Measurements from ENCODE around the gene MORN3. TPM values are rescaled to one million over a fixed set of nuclear protein-coding genes. Genes with fewer than 3 reads are reported as not detected.

The MORN3 gene
- total and polyA plus RNA-seq, 2 of the 8 experiments (the other 6 are each of a cell fraction or from before 2014, with no cell fraction given), result 0.39 to 0.93 TPM

DNA sequence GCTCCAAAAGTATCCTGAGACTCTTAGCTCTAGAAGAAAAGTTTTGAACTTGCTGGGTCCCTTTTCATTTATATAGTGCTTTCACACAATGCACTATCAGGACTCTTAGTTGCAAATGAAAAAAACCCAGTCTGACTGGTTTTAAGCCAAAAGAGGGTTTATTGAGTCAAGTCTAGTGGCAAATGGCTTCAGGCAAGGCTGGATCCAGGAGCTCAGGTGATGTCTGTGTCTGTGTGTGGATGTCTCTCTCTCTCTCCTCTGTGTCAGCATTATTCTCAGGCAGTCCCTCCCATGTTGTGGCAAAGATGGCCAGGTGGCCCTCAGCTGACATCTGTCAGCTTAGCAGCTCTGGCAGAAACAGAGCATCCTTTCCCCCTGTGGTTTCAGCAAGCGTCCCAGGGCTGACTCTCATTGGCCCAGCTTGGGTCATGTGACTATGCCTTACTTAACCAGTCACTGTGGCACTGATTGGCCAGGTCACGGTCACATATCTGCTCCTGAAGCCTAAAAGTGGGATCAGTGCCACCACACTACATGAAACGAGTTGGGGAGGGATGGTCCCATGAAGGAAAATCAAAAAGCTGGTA lies 49.3 kb upstream of the MORN3 start (continued):
- TF ChIP-seq, protein P1, sequence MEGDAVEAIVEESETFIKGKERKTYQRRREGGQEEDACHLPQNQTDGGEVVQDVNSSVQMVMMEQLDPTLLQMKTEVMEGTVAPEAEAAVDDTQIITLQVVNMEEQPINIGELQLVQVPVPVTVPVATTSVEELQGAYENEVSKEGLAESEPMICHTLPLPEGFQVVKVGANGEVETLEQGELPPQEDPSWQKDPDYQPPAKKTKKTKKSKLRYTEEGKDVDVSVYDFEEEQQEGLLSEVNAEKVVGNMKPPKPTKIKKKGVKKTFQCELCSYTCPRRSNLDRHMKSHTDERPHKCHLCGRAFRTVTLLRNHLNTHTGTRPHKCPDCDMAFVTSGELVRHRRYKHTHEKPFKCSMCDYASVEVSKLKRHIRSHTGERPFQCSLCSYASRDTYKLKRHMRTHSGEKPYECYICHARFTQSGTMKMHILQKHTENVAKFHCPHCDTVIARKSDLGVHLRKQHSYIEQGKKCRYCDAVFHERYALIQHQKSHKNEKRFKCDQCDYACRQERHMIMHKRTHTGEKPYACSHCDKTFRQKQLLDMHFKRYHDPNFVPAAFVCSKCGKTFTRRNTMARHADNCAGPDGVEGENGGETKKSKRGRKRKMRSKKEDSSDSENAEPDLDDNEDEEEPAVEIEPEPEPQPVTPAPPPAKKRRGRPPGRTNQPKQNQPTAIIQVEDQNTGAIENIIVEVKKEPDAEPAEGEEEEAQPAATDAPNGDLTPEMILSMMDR (IDR thresholded peaks at IDR 0.05; ENCODE audit: control extremely low read depth in 1 of 3, insufficient read depth in 1 of 3, low read depth in 1 of 3, low read length in 3 of 3), result no peak
- no peak for TF ChIP-seq EZH2 (IDR thresholded peaks at IDR 0.05; ENCODE audit: low read depth, low read length, severe bottlenecking)

Data from H1 (cell line).